HG03565 (cell line): ENCODE measurements around the gene SH2D3C.
A peak's percentile ranks its signal among the peaks of the same experiment; 100 is the strongest.

Experiments
- ATAC-seq: cut with Tn5 transposase; IDR thresholded peaks from one replicate; pipeline ENCODE4 v1.9.1; 2021; ENCODE audit warnings: mild to moderate bottlenecking, moderate library complexity; ENCODE audit not compliant: unreplicated experiment

Gene SH2D3C

GRCh38 chr9:127722055-127722745 is 56.3 kb downstream of the SH2D3C start:
- no peak for ATAC-seq

GRCh38 chr9:127721391-127721821 is 57.1 kb downstream of the SH2D3C start:
- ATAC-seq = no peak

- ATAC-seq = no peak
Observed at GRCh38 chr9:127720865-127721227, 57.6 kb downstream of the SH2D3C start.

GRCh38 chr9:127720031-127720864 is 58.2 kb downstream of the SH2D3C start:
- ATAC-seq = no peak

DNA sequence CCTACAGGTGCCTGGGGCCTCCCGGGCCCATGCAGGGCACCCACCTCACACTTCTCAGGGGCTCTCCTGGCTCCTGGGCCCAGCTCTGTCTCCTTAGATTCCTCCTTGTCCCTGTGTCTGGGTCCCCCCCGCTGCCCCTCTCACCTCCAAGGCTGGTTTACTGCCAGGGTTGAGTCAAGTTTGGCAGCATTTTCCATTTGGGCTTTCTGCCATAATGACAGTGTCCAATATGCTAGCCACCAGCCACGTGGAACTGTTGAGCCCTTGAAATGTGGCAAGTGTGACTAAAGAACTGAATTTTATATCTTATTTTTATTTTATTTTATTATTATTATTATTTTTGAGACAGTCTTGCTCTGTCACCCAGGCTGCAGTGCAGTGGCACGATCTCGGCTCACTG is 60.7 kb downstream of the SH2D3C start:
- ATAC-seq = no peak

DNA sequence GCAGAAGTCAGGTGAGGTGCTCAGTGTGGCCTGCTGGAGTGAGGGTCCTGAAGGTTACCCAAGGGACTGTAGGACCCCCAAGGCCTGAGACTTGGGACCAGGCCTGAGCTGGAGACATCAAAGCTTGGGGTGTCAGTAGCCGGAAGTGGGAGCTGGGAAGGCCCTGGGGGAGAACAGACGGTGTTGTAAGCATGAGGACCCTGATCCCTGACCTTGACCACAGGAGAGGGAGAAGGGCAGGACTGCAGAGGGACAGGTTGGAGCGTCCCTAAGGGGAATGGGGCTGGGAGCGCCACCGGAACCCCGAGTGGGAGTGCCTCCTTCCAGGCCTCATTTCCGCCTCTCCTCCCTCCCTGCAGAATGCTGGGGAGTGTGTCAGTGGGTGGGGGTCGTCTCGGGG is 62.1 kb downstream of the SH2D3C start:
- no peak for ATAC-seq

GRCh38 chr9:127715470-127716337 is 62.8 kb downstream of the SH2D3C start, which contains the start of the genes PTRH1 and TTC16:
Gene PTRH1, minus strand, starts transcription at chr9:127715663. Its CDS starts 24 bp downstream, at chr9:127715639.
Gene TTC16, plus strand, starts transcription at chr9:127716079. Its CDS starts 67 bp downstream, at chr9:127716146.
- peak; percentile 88 for ATAC-seq

DNA sequence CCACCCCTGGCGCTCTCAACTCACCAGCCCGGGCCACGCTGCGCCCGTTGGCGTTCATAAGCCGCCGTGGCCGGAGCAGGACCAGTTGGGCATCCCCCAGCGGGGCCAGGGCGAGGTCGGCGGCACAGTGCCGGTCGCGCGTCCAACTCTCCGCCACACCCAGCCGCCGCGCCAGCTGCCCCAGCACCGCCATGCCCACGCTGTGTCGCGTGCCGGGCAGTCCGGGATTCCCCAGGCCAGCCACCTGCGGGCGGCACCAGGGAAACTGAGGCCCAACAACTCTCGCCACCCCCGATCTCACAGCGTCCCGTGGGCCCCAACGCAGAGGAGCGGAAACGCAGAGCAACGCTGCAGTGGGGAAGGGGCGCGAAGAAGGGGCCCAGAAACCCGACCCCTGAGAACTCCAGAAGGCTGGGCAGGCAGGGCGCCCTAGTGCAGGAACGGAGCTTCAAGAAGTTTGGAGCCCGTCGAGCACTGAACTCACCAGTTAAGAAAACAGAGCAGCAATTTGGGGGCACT is 63.5 kb downstream of the SH2D3C start:
- no peak for ATAC-seq

DNA sequence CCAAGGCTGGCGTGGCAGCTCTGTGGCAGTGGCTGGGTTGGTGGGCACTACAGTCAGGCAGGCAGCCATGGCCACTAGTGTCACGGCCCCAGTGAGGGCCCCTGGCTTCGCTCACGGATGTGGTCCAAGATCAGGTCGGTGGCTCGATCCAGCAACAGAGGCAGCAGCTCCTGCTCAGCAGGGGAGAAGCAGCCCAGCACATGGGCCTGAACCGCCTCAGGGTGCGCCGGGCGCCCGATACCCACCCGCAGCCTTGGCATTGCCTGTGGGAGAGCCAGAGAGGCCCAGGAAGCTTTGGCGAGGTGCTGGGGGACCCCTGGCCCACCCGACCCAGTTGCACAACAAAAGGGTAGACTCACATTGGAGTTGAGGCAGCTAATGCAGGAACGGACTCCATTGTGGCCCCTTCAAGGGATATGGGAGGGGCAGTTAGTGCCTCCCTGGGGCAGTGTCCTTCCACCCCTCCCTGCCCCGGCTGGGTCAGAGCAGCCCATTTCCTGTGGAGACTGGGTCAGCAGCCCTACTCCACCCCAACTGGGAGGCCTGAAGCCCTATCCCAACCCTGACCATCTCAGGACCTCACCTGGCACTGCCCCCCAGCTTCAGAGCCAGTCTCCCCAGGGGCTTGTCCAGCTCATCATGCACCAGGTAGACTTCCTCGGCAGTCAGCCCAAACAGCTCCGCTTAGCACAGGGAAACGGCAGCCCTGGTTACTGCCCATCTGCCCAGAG is 64.3 kb downstream of the SH2D3C start:
- no peak for ATAC-seq

GRCh38 chr9:127712867-127713266 is 65.6 kb downstream of the SH2D3C start:
- ATAC-seq = no peak

DNA sequence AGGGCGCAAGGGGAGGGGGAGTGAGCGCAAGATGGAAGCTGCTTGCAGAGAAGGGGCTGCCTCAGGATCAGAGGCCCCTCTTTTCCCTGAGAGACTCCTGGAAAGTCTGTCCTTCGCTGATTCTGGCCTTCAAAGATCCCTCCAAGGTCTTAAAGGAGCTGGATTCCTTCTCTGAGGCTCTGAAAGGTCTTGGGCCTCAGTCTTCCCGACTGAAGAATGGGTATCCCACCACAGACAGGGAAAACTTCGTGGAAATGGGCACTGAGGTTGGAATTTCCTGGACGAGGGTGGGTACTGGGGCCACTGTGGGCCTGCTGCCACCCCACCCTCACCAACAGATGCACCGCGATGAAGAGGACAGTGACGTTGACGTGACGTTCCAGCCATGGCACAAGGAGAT is 66.1 kb downstream of the SH2D3C start:
- ATAC-seq = no peak

DNA sequence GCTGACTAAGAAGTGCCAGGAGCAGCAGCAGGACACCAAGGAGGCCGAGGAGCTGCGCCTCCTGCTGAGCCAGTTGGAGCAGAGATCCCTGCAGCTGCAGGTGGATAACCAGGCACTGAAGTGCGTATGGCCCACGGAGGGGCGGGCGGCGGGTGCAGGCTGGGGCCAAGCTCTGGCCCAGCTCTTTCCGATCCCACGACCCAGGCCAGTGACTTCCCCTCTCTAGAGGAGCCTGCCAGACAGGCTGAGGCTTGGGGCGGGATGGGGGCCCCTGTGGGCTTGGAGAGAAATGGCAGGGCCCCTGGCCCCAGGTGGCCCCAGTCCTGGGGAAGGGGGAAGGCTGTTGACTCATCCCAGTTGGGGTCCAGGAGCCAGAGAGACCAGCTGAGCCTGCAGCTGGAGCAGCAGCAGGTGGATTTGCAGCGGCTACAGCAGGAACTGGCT is 66.6 kb downstream of the SH2D3C start:
- ATAC-seq = no peak

- ATAC-seq = no peak
Observed at GRCh38 chr9:127711226-127711701, 67.2 kb downstream of the SH2D3C start.

- ATAC-seq = no peak
Observed at GRCh38 chr9:127710204-127710783, 68.2 kb downstream of the SH2D3C start.

- no peak for ATAC-seq
Observed at GRCh38 chr9:127708952-127709587, 69.4 kb downstream of the SH2D3C start.

GRCh38 chr9:127707766-127708165 is 70.7 kb downstream of the SH2D3C start:
- no peak for ATAC-seq

- no peak for ATAC-seq
Observed at GRCh38 chr9:127706836-127707241, 71.6 kb downstream of the SH2D3C start, which contains the start of gene CFAP157. Gene CFAP157, plus strand, starts transcription at chr9:127706988. Its CDS starts 44 bp downstream, at chr9:127707032.

DNA sequence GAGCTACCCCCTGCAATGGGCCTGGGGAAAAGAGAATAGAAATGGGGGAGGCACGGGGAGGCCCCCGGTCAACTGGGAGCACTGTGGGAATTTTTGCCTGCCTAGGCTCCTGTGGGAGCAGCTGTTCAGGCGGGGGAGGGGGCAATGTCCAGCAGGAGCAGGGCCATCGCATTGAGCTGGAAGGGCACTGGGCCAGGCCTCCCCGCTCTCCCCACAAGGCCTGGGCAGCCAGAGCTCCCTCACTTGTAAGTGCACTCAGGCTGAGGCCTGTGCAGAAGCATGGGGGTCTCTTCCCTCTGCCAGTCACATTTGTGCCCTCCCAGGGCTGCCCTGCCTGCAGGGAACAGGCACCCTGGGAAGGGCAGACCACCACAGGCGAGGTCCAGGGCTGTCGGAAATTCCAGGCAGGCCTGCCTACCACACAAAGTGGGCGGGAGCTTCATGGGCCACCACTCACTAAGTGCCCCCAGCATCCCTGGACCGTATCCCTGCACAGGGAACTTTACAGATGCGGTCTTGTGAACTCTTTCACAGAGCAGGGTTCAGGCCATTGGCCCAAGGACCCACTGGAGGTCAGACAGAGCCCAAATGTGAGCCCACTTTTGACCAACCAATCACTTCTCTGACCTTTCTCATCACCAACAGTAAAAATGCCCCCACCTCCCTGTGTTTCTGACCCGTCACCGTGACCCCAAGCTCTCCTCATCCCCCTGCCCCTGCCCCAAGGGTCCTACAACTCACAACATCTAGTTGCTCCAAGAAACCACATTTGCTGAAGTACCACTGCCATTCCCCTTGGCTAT is 72.7 kb downstream of the SH2D3C start:
- no peak for ATAC-seq
